Measurements from ENCODE around the gene NEDD4L.

Gene NEDD4L

GRCh38 chr18:58091099-58091611 is 47.1 kb downstream of the NEDD4L start:
- peak; percentile 84 for ATAC-seq
- TF ChIP-seq SNAI2 (CRISPR knock-in tag; IDR thresholded peaks at IDR 0.05) (no peak), ARNTL (CRISPR knock-in tag; IDR thresholded peaks at IDR 0.05; ENCODE audit: borderline replicate concordance, low read depth) (no peak), PPARA (CRISPR knock-in tag; IDR thresholded peaks at IDR 0.05; ENCODE audit: borderline replicate concordance) (no peak), ESRRG (CRISPR knock-in tag; IDR thresholded peaks at IDR 0.05) (no peak), ZC3H10 (CRISPR knock-in tag; IDR thresholded peaks at IDR 0.05) (no peak), OSR1 (CRISPR knock-in tag; IDR thresholded peaks at IDR 0.05) (no peak), TCF4 (CRISPR knock-in tag; IDR thresholded peaks at IDR 0.05; ENCODE audit: borderline replicate concordance) (no peak), ZNF565 (CRISPR knock-in tag; conservative IDR thresholded peaks at IDR 0.05; ENCODE audit: low read depth) (no peak), ZFP3 (CRISPR knock-in tag; IDR thresholded peaks at IDR 0.05) (no peak), BACH2 (CRISPR knock-in tag; IDR thresholded peaks at IDR 0.05; ENCODE audit: borderline replicate concordance) (no peak), TSHZ2 (CRISPR knock-in tag; IDR thresholded peaks at IDR 0.05) (no peak), RARB (CRISPR knock-in tag; IDR thresholded peaks at IDR 0.05) (no peak), CSRNP3 (CRISPR knock-in tag; IDR thresholded peaks at IDR 0.05) (no peak), CSDC2 (CRISPR knock-in tag; IDR thresholded peaks at IDR 0.05) (no peak), ZFP30 (CRISPR knock-in tag; IDR thresholded peaks at IDR 0.05) (no peak)

- ATAC-seq = no peak
- no peak for TF ChIP-seq ZFP3 (CRISPR knock-in tag; IDR thresholded peaks at IDR 0.05)
- no peak for TF ChIP-seq ZNF8 (CRISPR knock-in tag; IDR thresholded peaks at IDR 0.05)
- TF ChIP-seq TOX (CRISPR knock-in tag; IDR thresholded peaks at IDR 0.05; ENCODE audit: borderline replicate concordance) = no peak
- TF ChIP-seq CSDC2 (CRISPR knock-in tag; IDR thresholded peaks at IDR 0.05) = no peak
- TF ChIP-seq TCF4 (CRISPR knock-in tag; IDR thresholded peaks at IDR 0.05; ENCODE audit: borderline replicate concordance) = no peak
- no peak for TF ChIP-seq PPARA (CRISPR knock-in tag; IDR thresholded peaks at IDR 0.05; ENCODE audit: borderline replicate concordance)
- no peak for TF ChIP-seq PATZ1 (CRISPR knock-in tag; IDR thresholded peaks at IDR 0.05; ENCODE audit: borderline replicate concordance)
- no peak for TF ChIP-seq ZFP30 (CRISPR knock-in tag; IDR thresholded peaks at IDR 0.05)
- TF ChIP-seq POU6F1 (CRISPR knock-in tag; IDR thresholded peaks at IDR 0.05; ENCODE audit: borderline replicate concordance, low read depth) = no peak
- TF ChIP-seq ESRRG (CRISPR knock-in tag; IDR thresholded peaks at IDR 0.05) = no peak
- no peak for TF ChIP-seq CSRNP3 (CRISPR knock-in tag; IDR thresholded peaks at IDR 0.05)
- no peak for TF ChIP-seq ARNTL (CRISPR knock-in tag; IDR thresholded peaks at IDR 0.05; ENCODE audit: borderline replicate concordance, low read depth)
- no peak for TF ChIP-seq SNAI2 (CRISPR knock-in tag; IDR thresholded peaks at IDR 0.05)
- no peak for TF ChIP-seq TSHZ2 (CRISPR knock-in tag; IDR thresholded peaks at IDR 0.05)
- no peak for TF ChIP-seq RARB (CRISPR knock-in tag; IDR thresholded peaks at IDR 0.05)
Observed at GRCh38 chr18:58093311-58093803, 49.3 kb downstream of the NEDD4L start.
